ENCODE results near the gene PIN1. TPM values are rescaled to one million over a fixed set of nuclear protein-coding genes. Genes with fewer than 3 reads are reported as not detected.

The PIN1 gene
- total and polyA plus RNA-seq, 2 of the 13 experiments (the other 11 are each of a cell fraction or from before 2014, with no cell fraction given) = 31.9 to 72.0 TPM

DNA sequence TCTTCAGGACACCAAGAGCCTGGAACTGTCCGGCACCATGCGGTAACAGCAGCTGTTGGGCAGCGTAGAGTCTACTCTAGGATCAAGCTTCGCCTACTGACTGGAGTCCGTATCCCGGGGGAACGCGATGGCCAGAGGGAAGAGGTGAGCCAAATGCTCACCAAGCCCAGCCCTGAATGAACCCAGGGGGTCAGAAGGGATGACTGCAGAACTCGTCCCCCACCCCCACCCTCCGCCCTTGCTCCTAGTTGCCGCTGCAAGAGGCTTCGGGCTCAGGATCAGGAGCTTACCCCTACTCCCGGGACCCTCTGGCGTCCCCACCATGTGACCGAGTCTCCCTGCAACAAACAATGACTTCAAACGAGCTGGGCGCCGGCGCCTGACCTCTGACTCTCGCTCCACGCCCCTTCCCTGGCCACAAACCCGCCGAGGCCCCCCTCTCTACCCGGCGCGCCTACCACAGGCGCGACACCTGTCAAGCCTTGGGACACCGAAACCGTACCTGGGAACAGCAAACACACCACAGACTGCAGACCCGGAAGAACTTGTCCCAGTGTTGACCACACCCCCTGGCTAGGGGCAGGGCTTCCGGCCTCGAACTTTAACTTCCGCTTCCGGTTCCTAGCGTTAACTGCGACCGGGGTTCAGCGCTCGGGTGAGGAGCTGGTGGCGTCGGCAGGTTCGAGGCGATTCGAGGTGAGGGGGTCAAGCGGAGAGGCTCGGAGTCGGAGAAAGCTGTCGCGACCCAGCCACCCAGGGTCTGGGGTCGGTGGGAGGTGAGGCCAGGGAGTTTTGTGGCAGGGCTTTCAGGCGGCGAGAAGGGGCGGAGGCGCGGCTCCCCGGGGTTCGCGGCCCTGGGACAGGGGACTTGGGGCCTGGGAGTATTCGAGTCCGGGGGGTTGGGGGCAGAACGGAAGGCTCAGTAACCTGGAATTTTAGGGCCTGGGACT, 7.6 kb upstream of the PIN1 start, which contains the start of gene UBL5 (continued):
- TF ChIP-seq ZSCAN21 (CRISPR knock-in tag; IDR thresholded peaks at IDR 0.05; ENCODE audit: borderline replicate concordance) (0 out of 2 replicates have a peak, but pooled peaks have one; percentile 16), ZNF768 (CRISPR knock-in tag; IDR thresholded peaks at IDR 0.05) (peak; percentile 60; the same call in 1 of the 2 replicates), SRSF1 (optimal IDR thresholded peaks at IDR 0.05; ENCODE audit: low read depth, low read length) (peak; percentile 79), TEAD2 (CRISPR knock-in tag; IDR thresholded peaks at IDR 0.05) (0 out of 2 replicates have a peak, but pooled peaks have one; percentile 18), IKZF4 (CRISPR knock-in tag; IDR thresholded peaks at IDR 0.05; ENCODE audit: borderline replicate concordance, low read depth, not compliant biosample characterization) (peak; percentile 1), KMT2A (CRISPR knock-in tag; IDR thresholded peaks at IDR 0.05) (peak; percentile 96), AGO2 (optimal IDR thresholded peaks at IDR 0.05; ENCODE audit: low read depth, low read length) (peak; percentile 48), FOXM1 (CRISPR knock-in tag; IDR thresholded peaks at IDR 0.05) (no peak), NR2F1 (CRISPR knock-in tag; IDR thresholded peaks at IDR 0.05) (no peak), ELF3 (CRISPR knock-in tag; IDR thresholded peaks at IDR 0.05) (peak; percentile 87), SNRNP70 (IDR thresholded peaks at IDR 0.05; ENCODE audit: low read depth, low read length) (no peak), HNRNPH1 (optimal IDR thresholded peaks at IDR 0.05; ENCODE audit: low read depth, low read length) (no peak), NFE2L2 (IDR thresholded peaks at IDR 0.05; ENCODE audit: low read length) (no peak), ZNF430 (CRISPR knock-in tag; IDR thresholded peaks at IDR 0.05) (no peak; the same call in 1 of the 2 replicates), SUZ12 (IDR thresholded peaks at IDR 0.05; ENCODE audit: low read depth, low read length) (no peak), TCF12 (IDR thresholded peaks at IDR 0.05) (no peak), TCF12 (CRISPR knock-in tag; IDR thresholded peaks at IDR 0.05) (0 out of 2 replicates have a peak, but pooled peaks have one; percentile 18), GATAD2A (CRISPR knock-in tag; IDR thresholded peaks at IDR 0.05) (peak; percentile 64)
- TF ChIP-seq, protein P1, sequence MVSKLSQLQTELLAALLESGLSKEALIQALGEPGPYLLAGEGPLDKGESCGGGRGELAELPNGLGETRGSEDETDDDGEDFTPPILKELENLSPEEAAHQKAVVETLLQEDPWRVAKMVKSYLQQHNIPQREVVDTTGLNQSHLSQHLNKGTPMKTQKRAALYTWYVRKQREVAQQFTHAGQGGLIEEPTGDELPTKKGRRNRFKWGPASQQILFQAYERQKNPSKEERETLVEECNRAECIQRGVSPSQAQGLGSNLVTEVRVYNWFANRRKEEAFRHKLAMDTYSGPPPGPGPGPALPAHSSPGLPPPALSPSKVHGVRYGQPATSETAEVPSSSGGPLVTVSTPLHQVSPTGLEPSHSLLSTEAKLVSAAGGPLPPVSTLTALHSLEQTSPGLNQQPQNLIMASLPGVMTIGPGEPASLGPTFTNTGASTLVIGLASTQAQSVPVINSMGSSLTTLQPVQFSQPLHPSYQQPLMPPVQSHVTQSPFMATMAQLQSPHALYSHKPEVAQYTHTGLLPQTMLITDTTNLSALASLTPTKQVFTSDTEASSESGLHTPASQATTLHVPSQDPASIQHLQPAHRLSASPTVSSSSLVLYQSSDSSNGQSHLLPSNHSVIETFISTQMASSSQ (IDR thresholded peaks at IDR 0.05; ENCODE audit: low read depth) = no peak
- TF ChIP-seq, protein P1 (CRISPR knock-in tag; IDR thresholded peaks at IDR 0.05; ENCODE audit: borderline replicate concordance) = no peak; the same call in 1 of the 2 replicates
- TF ChIP-seq, protein P2, sequence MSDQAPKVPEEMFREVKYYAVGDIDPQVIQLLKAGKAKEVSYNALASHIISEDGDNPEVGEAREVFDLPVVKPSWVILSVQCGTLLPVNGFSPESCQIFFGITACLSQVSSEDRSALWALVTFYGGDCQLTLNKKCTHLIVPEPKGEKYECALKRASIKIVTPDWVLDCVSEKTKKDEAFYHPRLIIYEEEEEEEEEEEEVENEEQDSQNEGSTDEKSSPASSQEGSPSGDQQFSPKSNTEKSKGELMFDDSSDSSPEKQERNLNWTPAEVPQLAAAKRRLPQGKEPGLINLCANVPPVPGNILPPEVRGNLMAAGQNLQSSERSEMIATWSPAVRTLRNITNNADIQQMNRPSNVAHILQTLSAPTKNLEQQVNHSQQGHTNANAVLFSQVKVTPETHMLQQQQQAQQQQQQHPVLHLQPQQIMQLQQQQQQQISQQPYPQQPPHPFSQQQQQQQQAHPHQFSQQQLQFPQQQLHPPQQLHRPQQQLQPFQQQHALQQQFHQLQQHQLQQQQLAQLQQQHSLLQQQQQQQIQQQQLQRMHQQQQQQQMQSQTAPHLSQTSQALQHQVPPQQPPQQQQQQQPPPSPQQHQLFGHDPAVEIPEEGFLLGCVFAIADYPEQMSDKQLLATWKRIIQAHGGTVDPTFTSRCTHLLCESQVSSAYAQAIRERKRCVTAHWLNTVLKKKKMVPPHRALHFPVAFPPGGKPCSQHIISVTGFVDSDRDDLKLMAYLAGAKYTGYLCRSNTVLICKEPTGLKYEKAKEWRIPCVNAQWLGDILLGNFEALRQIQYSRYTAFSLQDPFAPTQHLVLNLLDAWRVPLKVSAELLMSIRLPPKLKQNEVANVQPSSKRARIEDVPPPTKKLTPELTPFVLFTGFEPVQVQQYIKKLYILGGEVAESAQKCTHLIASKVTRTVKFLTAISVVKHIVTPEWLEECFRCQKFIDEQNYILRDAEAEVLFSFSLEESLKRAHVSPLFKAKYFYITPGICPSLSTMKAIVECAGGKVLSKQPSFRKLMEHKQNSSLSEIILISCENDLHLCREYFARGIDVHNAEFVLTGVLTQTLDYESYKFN (CRISPR knock-in tag; conservative IDR thresholded peaks at IDR 0.05) = peak; percentile 47
- TF ChIP-seq, protein P3, sequence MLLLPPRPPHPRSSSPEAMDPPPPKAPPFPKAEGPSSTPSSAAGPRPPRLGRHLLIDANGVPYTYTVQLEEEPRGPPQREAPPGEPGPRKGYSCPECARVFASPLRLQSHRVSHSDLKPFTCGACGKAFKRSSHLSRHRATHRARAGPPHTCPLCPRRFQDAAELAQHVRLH (CRISPR knock-in tag; IDR thresholded peaks at IDR 0.05; ENCODE audit: borderline replicate concordance, low read depth) = peak; percentile 83
